ENCODE measurements around the gene PSEN1. TPM values are rescaled to one million over a fixed set of nuclear protein-coding genes. Genes with fewer than 3 reads are reported as not detected.

Gene PSEN1
- total and polyA plus RNA-seq, 2 experiments from 2014 or later: 14.6 to 35.7 TPM

DNA sequence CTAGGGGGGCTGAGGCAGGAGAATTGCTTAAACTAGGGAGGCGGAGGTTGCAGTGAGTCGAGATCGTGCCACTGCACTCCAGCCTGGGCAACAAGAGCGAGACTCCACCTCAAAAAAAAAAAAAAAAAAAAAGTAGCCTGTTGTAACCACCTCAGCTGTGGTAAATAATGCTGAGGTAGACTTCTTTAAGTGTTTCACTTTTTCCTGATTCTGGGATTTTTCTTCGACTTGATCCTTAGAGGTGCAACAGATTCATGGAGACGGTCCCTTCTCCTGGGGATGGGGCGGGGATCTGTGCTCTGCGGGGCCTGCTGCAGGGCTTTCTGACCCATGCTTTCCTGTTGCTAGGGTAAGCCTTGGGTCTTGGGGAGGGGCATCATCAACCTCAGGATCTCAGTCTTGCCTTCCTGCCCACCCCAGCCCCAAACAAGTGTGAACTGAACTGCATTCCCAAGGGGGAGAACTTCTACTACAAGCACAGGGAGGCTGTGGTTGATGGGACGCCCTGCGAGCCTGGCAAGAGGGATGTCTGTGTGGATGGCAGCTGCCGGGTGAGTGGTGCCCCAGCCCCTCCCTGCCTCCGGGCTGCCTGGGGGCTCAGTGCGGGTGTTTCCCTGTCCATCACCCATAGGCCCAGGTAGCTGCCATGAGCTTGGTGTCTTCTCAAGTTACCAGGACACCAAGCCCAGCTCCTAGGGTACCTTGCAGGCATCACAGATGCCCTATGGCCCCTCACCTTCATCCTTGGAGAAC is 113.4 kb downstream of the PSEN1 start:
- Histone ChIP-seq H2AFZ (no peak overlapping the region), H3K27ac (ENCODE audit: low read depth) (no peak overlapping the region), H3K36me3 (ENCODE audit: insufficient read depth) (no peaks in the 10 kb centered on the region), H3K4me3 (no peak overlapping the region), H3F3A (replicated peaks; ENCODE audit: low read depth) (0 out of 2 replicates have a peak, but pooled peaks cover 3% of the 10 kb centered on the region), H3K79me2 (replicated peaks; ENCODE audit: insufficient read depth) (no peaks in the 10 kb centered on the region), H3K4me2 (no peak overlapping the region), H3K4me1 (ENCODE audit: insufficient read depth) (peaks cover 10% of the 10 kb centered on the region), H3K27me3 (ENCODE audit: insufficient read depth) (0 out of 2 replicates have a peak, but pooled peaks cover 6% of the 10 kb centered on the region), H4K20me1 (replicated peaks; ENCODE audit: insufficient read depth) (no peaks in the 10 kb centered on the region), H3K9me2 (ENCODE audit: insufficient read depth) (no peaks in the 10 kb centered on the region)
- Mint-ChIP-seq H3K27ac (no peak overlapping the region; the same call in 1 of the 2 replicates), H3K36me3 (ENCODE audit: low read depth) (peaks cover 13% of the 10 kb centered on the region), H3K4me1 (peaks cover 3% of the 10 kb centered on the region; the same call in 1 of the 3 replicates), H3K9me3 (no peaks in the 10 kb centered on the region), H3K4me3 (no peak overlapping the region), H3K27me3 (ENCODE audit: insufficient read depth, low read depth, poor library complexity) (peaks cover 9% of the 10 kb centered on the region)
- no peak for DNase-seq (ENCODE audit: low spot score)
- ATAC-seq: no peak
- TF ChIP-seq POLR2AphosphoS5 (IDR thresholded peaks at IDR 0.05; ENCODE audit: low read depth) (no peak), ZNF114 (CRISPR knock-in tag; IDR thresholded peaks at IDR 0.05) (no peak), NANOG (IDR thresholded peaks at IDR 0.05; ENCODE audit: borderline replicate concordance) (no peak), EZH2phosphoT487 (IDR thresholded peaks at IDR 0.05; ENCODE audit: unreplicated experiment) (no peak), EZH2 (IDR thresholded peaks at IDR 0.05; ENCODE audit: low read depth, unreplicated experiment) (no peak), CREB1 (CRISPR knock-in tag; IDR thresholded peaks at IDR 0.05; ENCODE audit: low read depth) (no peak), ZNF331 (CRISPR knock-in tag; IDR thresholded peaks at IDR 0.05; ENCODE audit: low read depth) (no peak), JUNB (IDR thresholded peaks at IDR 0.05; ENCODE audit: unreplicated experiment) (no peak), STAT1 (IDR thresholded peaks at IDR 0.05; ENCODE audit: unreplicated experiment) (no peak)
- TF ChIP-seq, protein P1, sequence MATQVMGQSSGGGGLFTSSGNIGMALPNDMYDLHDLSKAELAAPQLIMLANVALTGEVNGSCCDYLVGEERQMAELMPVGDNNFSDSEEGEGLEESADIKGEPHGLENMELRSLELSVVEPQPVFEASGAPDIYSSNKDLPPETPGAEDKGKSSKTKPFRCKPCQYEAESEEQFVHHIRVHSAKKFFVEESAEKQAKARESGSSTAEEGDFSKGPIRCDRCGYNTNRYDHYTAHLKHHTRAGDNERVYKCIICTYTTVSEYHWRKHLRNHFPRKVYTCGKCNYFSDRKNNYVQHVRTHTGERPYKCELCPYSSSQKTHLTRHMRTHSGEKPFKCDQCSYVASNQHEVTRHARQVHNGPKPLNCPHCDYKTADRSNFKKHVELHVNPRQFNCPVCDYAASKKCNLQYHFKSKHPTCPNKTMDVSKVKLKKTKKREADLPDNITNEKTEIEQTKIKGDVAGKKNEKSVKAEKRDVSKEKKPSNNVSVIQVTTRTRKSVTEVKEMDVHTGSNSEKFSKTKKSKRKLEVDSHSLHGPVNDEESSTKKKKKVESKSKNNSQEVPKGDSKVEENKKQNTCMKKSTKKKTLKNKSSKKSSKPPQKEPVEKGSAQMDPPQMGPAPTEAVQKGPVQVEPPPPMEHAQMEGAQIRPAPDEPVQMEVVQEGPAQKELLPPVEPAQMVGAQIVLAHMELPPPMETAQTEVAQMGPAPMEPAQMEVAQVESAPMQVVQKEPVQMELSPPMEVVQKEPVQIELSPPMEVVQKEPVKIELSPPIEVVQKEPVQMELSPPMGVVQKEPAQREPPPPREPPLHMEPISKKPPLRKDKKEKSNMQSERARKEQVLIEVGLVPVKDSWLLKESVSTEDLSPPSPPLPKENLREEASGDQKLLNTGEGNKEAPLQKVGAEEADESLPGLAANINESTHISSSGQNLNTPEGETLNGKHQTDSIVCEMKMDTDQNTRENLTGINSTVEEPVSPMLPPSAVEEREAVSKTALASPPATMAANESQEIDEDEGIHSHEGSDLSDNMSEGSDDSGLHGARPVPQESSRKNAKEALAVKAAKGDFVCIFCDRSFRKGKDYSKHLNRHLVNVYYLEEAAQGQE (IDR thresholded peaks at IDR 0.05; ENCODE audit: unreplicated experiment): no peak
- TF ChIP-seq, protein P2, sequence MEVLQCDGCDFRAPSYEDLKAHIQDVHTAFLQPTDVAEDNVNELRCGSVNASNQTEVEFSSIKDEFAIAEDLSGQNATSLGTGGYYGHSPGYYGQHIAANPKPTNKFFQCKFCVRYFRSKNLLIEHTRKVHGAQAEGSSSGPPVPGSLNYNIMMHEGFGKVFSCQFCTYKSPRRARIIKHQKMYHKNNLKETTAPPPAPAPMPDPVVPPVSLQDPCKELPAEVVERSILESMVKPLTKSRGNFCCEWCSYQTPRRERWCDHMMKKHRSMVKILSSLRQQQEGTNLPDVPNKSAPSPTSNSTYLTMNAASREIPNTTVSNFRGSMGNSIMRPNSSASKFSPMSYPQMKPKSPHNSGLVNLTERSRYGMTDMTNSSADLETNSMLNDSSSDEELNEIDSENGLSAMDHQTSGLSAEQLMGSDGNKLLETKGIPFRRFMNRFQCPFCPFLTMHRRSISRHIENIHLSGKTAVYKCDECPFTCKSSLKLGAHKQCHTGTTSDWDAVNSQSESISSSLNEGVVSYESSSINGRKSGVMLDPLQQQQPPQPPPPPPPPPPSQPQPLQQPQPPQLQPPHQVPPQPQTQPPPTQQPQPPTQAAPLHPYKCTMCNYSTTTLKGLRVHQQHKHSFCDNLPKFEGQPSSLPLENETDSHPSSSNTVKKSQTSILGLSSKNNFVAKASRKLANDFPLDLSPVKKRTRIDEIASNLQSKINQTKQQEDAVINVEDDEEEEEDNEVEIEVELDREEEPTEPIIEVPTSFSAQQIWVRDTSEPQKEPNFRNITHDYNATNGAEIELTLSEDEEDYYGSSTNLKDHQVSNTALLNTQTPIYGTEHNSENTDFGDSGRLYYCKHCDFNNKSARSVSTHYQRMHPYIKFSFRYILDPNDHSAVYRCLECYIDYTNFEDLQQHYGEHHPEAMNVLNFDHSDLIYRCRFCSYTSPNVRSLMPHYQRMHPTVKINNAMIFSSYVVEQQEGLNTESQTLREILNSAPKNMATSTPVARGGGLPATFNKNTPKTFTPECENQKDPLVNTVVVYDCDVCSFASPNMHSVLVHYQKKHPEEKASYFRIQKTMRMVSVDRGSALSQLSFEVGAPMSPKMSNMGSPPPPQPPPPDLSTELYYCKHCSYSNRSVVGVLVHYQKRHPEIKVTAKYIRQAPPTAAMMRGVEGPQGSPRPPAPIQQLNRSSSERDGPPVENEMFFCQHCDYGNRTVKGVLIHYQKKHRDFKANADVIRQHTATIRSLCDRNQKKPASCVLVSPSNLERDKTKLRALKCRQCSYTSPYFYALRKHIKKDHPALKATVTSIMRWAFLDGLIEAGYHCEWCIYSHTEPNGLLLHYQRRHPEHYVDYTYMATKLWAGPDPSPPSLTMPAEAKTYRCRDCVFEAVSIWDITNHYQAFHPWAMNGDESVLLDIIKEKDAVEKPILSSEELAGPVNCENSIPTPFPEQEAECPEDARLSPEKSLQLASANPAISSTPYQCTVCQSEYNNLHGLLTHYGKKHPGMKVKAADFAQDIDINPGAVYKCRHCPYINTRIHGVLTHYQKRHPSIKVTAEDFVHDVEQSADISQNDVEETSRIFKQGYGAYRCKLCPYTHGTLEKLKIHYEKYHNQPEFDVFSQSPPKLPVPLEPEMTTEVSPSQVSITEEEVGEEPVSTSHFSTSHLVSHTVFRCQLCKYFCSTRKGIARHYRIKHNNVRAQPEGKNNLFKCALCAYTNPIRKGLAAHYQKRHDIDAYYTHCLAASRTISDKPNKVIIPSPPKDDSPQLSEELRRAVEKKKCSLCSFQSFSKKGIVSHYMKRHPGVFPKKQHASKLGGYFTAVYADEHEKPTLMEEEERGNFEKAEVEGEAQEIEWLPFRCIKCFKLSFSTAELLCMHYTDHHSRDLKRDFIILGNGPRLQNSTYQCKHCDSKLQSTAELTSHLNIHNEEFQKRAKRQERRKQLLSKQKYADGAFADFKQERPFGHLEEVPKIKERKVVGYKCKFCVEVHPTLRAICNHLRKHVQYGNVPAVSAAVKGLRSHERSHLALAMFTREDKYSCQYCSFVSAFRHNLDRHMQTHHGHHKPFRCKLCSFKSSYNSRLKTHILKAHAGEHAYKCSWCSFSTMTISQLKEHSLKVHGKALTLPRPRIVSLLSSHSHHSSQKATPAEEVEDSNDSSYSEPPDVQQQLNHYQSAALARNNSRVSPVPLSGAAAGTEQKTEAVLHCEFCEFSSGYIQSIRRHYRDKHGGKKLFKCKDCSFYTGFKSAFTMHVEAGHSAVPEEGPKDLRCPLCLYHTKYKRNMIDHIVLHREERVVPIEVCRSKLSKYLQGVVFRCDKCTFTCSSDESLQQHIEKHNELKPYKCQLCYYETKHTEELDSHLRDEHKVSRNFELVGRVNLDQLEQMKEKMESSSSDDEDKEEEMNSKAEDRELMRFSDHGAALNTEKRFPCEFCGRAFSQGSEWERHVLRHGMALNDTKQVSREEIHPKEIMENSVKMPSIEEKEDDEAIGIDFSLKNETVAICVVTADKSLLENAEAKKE (CRISPR knock-in tag; IDR thresholded peaks at IDR 0.05): no peak
- TF ChIP-seq, protein P3, sequence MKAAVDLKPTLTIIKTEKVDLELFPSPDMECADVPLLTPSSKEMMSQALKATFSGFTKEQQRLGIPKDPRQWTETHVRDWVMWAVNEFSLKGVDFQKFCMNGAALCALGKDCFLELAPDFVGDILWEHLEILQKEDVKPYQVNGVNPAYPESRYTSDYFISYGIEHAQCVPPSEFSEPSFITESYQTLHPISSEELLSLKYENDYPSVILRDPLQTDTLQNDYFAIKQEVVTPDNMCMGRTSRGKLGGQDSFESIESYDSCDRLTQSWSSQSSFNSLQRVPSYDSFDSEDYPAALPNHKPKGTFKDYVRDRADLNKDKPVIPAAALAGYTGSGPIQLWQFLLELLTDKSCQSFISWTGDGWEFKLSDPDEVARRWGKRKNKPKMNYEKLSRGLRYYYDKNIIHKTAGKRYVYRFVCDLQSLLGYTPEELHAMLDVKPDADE (IDR thresholded peaks at IDR 0.05): no peak
- TF ChIP-seq, protein P4, sequence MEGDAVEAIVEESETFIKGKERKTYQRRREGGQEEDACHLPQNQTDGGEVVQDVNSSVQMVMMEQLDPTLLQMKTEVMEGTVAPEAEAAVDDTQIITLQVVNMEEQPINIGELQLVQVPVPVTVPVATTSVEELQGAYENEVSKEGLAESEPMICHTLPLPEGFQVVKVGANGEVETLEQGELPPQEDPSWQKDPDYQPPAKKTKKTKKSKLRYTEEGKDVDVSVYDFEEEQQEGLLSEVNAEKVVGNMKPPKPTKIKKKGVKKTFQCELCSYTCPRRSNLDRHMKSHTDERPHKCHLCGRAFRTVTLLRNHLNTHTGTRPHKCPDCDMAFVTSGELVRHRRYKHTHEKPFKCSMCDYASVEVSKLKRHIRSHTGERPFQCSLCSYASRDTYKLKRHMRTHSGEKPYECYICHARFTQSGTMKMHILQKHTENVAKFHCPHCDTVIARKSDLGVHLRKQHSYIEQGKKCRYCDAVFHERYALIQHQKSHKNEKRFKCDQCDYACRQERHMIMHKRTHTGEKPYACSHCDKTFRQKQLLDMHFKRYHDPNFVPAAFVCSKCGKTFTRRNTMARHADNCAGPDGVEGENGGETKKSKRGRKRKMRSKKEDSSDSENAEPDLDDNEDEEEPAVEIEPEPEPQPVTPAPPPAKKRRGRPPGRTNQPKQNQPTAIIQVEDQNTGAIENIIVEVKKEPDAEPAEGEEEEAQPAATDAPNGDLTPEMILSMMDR (conservative IDR thresholded peaks at IDR 0.05; ENCODE audit: low read depth in 2 of 2): no peak
